HCT116 (cell line): ENCODE measurements around the gene C1orf21.

Experiments used
- ATF3 ChIP-seq: IDR thresholded peaks from 2 replicates; pipeline ENCODE4 v1.6.1; 2012
- EZH2 ChIP-seq: fragments of 200-600 bp; sonication (generic); IDR thresholded peaks from 2 replicates; pipeline ENCODE4 v1.6.1; 2017; ENCODE audit warnings: antibody characterized with exemption, mixed run types
- POLR2A ChIP-seq: IDR thresholded peaks from 2 replicates; pipeline ENCODE4 v1.7.0; 2011; ENCODE audit warnings: borderline replicate concordance; ENCODE audit not compliant: insufficient read depth, insufficient read length; ENCODE audit errors: extremely low read depth
- POLR2AphosphoS5 ChIP-seq: IDR thresholded peaks from 2 replicates; pipeline ENCODE4 v1.6.1; 2011; ENCODE audit warnings: mild to moderate bottlenecking, low read depth, low read length, moderate library complexity
- RAD21 ChIP-seq: IDR thresholded peaks from 2 replicates; pipeline ENCODE4 v1.6.1; 2012; ENCODE audit warnings: low read depth, mild to moderate bottlenecking
- REST ChIP-seq: IDR thresholded peaks from 2 replicates; pipeline ENCODE4 v1.6.1; 2012; ENCODE audit warnings: low read depth
- SIN3A ChIP-seq: IDR thresholded peaks from 2 replicates; pipeline ENCODE4 v1.6.1; 2012; ENCODE audit warnings: low read depth
- TCF7L2 ChIP-seq: IDR thresholded peaks from 2 replicates; pipeline ENCODE4 v1.7.0; 2011; ENCODE audit warnings: borderline replicate concordance, inconsistent platforms; ENCODE audit not compliant: insufficient read depth, insufficient read length; ENCODE audit errors: extremely low read depth
- YY1 ChIP-seq: IDR thresholded peaks from 2 replicates; pipeline ENCODE4 v1.6.1; 2011; ENCODE audit warnings: low read length, low read depth, moderate library complexity, mild to moderate bottlenecking; ENCODE audit not compliant: insufficient replicate concordance; ENCODE audit errors: extremely low read depth
- ZNF274 ChIP-seq: fragments of 200-500 bp; sonication (Bioruptor generic); IDR thresholded peaks from 2 replicates; pipeline ENCODE4 v1.6.1; 2014; ENCODE audit warnings: mild to moderate bottlenecking, low read depth, low read length, inconsistent platforms
- TF ChIP-seq, protein P1 (sequence below), 3 experiments: fragments of 200-600 bp in 1 of 3; sonication (generic) in 1 of 3; IDR thresholded peaks in 2 of 3; conservative IDR thresholded peaks in 1 of 3; 2 replicates each; pipeline ENCODE4 v1.5.1; 2012 to 2017; ENCODE audit warnings: low read depth in 2 of 3, low read length in 2 of 3, antibody characterized with exemption in 1 of 3, borderline replicate concordance in 1 of 3, control low read depth in 1 of 3, mild to moderate bottlenecking in 1 of 3, mixed read lengths in 1 of 3, mixed run types in 1 of 3, moderate library complexity in 1 of 3; ENCODE audit not compliant: insufficient read depth in 1 of 3
- TF ChIP-seq, protein P2 (sequence below): IDR thresholded peaks from 2 replicates; pipeline ENCODE4 v1.6.1; 2012

DNA sequence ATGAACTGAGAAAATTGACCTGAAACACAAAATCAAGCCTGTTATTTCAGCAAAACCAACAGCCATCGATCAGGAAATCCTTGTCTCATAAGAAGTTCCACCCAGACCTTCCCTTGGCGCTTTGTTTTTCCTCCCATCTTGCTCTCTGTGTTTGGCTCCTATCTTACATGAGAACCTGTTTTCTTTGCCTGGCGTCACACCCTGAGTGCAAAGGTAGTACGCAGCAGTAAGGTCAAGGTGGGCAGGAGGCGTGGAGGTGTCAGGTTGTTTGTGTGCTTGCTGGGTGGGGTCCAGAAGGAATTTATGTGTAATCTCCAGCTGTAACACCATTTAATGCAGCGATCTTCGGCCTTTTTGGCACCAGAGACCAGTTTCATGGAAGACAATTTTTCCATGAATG, 50.5 kb downstream of the C1orf21 start:
- TF ChIP-seq, protein P1, sequence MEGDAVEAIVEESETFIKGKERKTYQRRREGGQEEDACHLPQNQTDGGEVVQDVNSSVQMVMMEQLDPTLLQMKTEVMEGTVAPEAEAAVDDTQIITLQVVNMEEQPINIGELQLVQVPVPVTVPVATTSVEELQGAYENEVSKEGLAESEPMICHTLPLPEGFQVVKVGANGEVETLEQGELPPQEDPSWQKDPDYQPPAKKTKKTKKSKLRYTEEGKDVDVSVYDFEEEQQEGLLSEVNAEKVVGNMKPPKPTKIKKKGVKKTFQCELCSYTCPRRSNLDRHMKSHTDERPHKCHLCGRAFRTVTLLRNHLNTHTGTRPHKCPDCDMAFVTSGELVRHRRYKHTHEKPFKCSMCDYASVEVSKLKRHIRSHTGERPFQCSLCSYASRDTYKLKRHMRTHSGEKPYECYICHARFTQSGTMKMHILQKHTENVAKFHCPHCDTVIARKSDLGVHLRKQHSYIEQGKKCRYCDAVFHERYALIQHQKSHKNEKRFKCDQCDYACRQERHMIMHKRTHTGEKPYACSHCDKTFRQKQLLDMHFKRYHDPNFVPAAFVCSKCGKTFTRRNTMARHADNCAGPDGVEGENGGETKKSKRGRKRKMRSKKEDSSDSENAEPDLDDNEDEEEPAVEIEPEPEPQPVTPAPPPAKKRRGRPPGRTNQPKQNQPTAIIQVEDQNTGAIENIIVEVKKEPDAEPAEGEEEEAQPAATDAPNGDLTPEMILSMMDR (IDR thresholded peaks at IDR 0.05 in 2 of 3, conservative IDR thresholded peaks at IDR 0.05 in 1 of 3; ENCODE audit: borderline replicate concordance in 1 of 3, insufficient read depth in 1 of 3, low read depth in 2 of 3, low read length in 2 of 3) = no peak
- TF ChIP-seq POLR2A (no peak), POLR2AphosphoS5 (no peak), RAD21 (no peak), REST (no peak), ZNF274 (no peak), TCF7L2 (no peak), EZH2 (no peak), ATF3 (no peak), SIN3A (no peak), YY1 (no peak)
- TF ChIP-seq, protein P2, sequence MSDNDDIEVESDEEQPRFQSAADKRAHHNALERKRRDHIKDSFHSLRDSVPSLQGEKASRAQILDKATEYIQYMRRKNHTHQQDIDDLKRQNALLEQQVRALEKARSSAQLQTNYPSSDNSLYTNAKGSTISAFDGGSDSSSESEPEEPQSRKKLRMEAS = no peak
